ENCODE results near the gene OR1N2.

DNA sequence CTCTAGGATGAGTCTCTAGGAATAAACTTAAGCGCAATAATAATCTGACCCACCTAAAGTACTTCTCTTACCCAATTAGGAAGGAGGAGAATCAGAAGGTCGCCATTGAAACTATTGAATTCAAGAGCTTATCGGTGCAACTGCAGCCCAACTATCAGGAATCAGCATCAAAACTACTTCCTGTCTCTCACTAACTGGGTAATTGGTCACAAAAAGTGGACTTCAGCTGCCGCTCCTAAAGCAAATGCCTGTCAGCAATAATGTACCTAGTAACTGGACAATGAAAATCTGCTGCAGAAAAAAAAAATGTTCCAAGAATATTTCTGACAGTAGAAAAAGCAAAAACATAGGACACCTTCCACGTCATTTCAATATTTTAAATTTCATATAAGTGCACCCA is 27.0 kb downstream of the OR1N2 start:
- TF ChIP-seq ZNF317 (CRISPR knock-in tag; IDR thresholded peaks at IDR 0.05; ENCODE audit: borderline replicate concordance, low read depth) (no peak), GABPB1 (CRISPR knock-in tag; IDR thresholded peaks at IDR 0.05) (no peak), NR3C1 (CRISPR knock-in tag; conservative IDR thresholded peaks at IDR 0.05; ENCODE audit: low read depth) (no peak), FOXP1 (CRISPR knock-in tag; IDR thresholded peaks at IDR 0.05; ENCODE audit: borderline replicate concordance) (no peak), CREB1 (CRISPR knock-in tag; IDR thresholded peaks at IDR 0.05) (no peak), PRRX2 (CRISPR knock-in tag; IDR thresholded peaks at IDR 0.05) (no peak), SP1 (CRISPR knock-in tag; conservative IDR thresholded peaks at IDR 0.05) (no peak), MYBL2 (CRISPR knock-in tag; IDR thresholded peaks at IDR 0.05) (no peak)
- TF ChIP-seq, protein P1, sequence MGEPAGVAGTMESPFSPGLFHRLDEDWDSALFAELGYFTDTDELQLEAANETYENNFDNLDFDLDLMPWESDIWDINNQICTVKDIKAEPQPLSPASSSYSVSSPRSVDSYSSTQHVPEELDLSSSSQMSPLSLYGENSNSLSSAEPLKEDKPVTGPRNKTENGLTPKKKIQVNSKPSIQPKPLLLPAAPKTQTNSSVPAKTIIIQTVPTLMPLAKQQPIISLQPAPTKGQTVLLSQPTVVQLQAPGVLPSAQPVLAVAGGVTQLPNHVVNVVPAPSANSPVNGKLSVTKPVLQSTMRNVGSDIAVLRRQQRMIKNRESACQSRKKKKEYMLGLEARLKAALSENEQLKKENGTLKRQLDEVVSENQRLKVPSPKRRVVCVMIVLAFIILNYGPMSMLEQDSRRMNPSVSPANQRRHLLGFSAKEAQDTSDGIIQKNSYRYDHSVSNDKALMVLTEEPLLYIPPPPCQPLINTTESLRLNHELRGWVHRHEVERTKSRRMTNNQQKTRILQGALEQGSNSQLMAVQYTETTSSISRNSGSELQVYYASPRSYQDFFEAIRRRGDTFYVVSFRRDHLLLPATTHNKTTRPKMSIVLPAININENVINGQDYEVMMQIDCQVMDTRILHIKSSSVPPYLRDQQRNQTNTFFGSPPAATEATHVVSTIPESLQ (CRISPR knock-in tag; IDR thresholded peaks at IDR 0.05), result no peak
- TF ChIP-seq, protein P2, sequence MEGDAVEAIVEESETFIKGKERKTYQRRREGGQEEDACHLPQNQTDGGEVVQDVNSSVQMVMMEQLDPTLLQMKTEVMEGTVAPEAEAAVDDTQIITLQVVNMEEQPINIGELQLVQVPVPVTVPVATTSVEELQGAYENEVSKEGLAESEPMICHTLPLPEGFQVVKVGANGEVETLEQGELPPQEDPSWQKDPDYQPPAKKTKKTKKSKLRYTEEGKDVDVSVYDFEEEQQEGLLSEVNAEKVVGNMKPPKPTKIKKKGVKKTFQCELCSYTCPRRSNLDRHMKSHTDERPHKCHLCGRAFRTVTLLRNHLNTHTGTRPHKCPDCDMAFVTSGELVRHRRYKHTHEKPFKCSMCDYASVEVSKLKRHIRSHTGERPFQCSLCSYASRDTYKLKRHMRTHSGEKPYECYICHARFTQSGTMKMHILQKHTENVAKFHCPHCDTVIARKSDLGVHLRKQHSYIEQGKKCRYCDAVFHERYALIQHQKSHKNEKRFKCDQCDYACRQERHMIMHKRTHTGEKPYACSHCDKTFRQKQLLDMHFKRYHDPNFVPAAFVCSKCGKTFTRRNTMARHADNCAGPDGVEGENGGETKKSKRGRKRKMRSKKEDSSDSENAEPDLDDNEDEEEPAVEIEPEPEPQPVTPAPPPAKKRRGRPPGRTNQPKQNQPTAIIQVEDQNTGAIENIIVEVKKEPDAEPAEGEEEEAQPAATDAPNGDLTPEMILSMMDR (IDR thresholded peaks at IDR 0.05), result no peak
- TF ChIP-seq, protein P3, sequence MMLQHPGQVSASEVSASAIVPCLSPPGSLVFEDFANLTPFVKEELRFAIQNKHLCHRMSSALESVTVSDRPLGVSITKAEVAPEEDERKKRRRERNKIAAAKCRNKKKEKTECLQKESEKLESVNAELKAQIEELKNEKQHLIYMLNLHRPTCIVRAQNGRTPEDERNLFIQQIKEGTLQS (CRISPR knock-in tag; conservative IDR thresholded peaks at IDR 0.05), result no peak
- TF ChIP-seq, protein P4, sequence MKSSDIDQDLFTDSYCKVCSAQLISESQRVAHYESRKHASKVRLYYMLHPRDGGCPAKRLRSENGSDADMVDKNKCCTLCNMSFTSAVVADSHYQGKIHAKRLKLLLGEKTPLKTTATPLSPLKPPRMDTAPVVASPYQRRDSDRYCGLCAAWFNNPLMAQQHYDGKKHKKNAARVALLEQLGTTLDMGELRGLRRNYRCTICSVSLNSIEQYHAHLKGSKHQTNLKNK (CRISPR knock-in tag; IDR thresholded peaks at IDR 0.05), result no peak
